ENCODE data around the gene FHOD3. TPM values are rescaled to one million over a fixed set of nuclear protein-coding genes. Genes with fewer than 3 reads are reported as not detected.

The FHOD3 gene
- total and polyA plus RNA-seq, 9 of the 15 experiments (the other 6 are each of a cell fraction or from before 2014, with no cell fraction given): 0.11 TPM; not detected in 8

DNA sequence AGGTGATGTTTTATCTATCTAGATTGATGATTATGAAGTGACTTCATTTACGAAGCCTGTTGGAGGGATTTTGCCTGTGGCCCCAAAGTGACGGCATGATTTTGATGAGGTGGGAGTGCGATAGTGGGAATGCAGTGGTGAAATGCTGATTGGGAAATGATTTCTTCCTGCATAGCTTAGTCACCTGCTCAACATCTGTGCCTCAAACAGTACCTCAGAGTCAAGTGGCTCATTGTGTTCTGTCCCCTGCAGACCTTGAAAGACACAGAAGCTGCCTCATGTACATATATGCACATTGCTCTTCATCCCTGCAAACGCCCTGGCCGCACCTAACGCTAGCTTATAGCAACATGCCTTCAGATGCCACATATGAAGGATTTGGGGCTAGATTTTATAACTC lies 330.1 kb downstream of the FHOD3 start:
- intact Hi-C loops (cut with micrococcal nuclease): no loop called here
- peaks cover 0 to 7% of the 10 kb centered on the region in 2 experiments; a peak in 2 of 5 replicates for H3K27me3 ChIP-seq (ENCODE audit: control insufficient read depth in 2 of 2, insufficient read depth in 2 of 2, low read length in 2 of 2)
- TF ChIP-seq ZBTB8A (IDR thresholded peaks at IDR 0.05; ENCODE audit: partially characterized antibody): no peak
- no peak for TF ChIP-seq CCNT2 (IDR thresholded peaks at IDR 0.05; ENCODE audit: borderline replicate concordance, extremely low read depth, insufficient read length, low read depth, low read length)
- no peak for TF ChIP-seq HCFC1 (IDR thresholded peaks at IDR 0.05; ENCODE audit: low read depth, low read length)
- no peak for TF ChIP-seq EWSR1 (IDR thresholded peaks at IDR 0.05; ENCODE audit: borderline replicate concordance, low read depth, partially characterized antibody)
- no peak for TF ChIP-seq AFF1 (IDR thresholded peaks at IDR 0.05; ENCODE audit: low read depth in 1 of 2, partially characterized antibody in 2 of 2)
- TF ChIP-seq TAF7 (tag; IDR thresholded peaks at IDR 0.05): no peak
- no peak for TF ChIP-seq RCOR1 (IDR thresholded peaks at IDR 0.05; ENCODE audit: borderline replicate concordance in 1 of 2, low read depth in 2 of 2, low read length in 2 of 2)
- no peak for TF ChIP-seq NELFE (IDR thresholded peaks at IDR 0.05; ENCODE audit: insufficient read depth, insufficient read length)
- TF ChIP-seq CBFB (CRISPR knock-in tag; IDR thresholded peaks at IDR 0.05): no peak
- no peak for TF ChIP-seq THRA (IDR thresholded peaks at IDR 0.05)
- TF ChIP-seq POU5F1 (IDR thresholded peaks at IDR 0.05; ENCODE audit: borderline replicate concordance, low read depth, low read length, partially characterized antibody): no peak
- TF ChIP-seq MEF2D (tag; conservative IDR thresholded peaks at IDR 0.05; ENCODE audit: low read depth): no peak
- TF ChIP-seq, protein P1, sequence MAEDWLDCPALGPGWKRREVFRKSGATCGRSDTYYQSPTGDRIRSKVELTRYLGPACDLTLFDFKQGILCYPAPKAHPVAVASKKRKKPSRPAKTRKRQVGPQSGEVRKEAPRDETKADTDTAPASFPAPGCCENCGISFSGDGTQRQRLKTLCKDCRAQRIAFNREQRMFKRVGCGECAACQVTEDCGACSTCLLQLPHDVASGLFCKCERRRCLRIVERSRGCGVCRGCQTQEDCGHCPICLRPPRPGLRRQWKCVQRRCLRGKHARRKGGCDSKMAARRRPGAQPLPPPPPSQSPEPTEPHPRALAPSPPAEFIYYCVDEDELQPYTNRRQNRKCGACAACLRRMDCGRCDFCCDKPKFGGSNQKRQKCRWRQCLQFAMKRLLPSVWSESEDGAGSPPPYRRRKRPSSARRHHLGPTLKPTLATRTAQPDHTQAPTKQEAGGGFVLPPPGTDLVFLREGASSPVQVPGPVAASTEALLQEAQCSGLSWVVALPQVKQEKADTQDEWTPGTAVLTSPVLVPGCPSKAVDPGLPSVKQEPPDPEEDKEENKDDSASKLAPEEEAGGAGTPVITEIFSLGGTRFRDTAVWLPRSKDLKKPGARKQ (CRISPR knock-in tag; IDR thresholded peaks at IDR 0.05): no peak
- TF ChIP-seq ZNF699 (CRISPR knock-in tag; IDR thresholded peaks at IDR 0.05; ENCODE audit: insufficient replicate concordance): no peak
- TF ChIP-seq ZNF778 (CRISPR knock-in tag; IDR thresholded peaks at IDR 0.05): no peak
- TF ChIP-seq HDAC2 (IDR thresholded peaks at IDR 0.05): no peak

More for the DNA sequence above, 330.1 kb downstream of the FHOD3 start:
- no peak overlapping the region for H3K9ac ChIP-seq (ENCODE audit: insufficient read depth in 1 of 2, low read depth in 2 of 2, low read length in 2 of 2)
- H3K79me2 ChIP-seq (ENCODE audit: control insufficient read depth, insufficient read depth, low read length): no peaks in the 10 kb centered on the region
- H3K27ac ChIP-seq (ENCODE audit: extremely low read depth, low read depth, low read length): no peak overlapping the region
- CTCF ChIA-PET (ENCODE audit: low intra/inter-chr PET ratio): no interaction called here
- 0% methylated on average over 6 of the region's 6 CpGs for WGBS (ENCODE audit: insufficient coverage, low coverage, missing lambda C conversion rate)
- no peaks in the 10 kb centered on the region for H3K9me1 ChIP-seq (ENCODE audit: control insufficient read depth, insufficient read depth, low read length)
- no TSS peak for BruUV-seq (replicated peaks)
- POLR2A ChIA-PET: no interaction called here
- no peaks in the 10 kb centered on the region for H3K4me1 ChIP-seq (replicated peaks in 1 of 2; ENCODE audit: control insufficient read depth in 2 of 2, insufficient read depth in 2 of 2, low read length in 2 of 2)
- no peak overlapping the region for H3K4me3 ChIP-seq
- H3K9me3 ChIP-seq (replicated peaks; ENCODE audit: control insufficient read depth, insufficient read depth, low read depth, low read length): no peaks in the 10 kb centered on the region
- FAIRE-seq (no peak), ATAC-seq (no peak), DNase-seq (ENCODE audit: extremely low read depth in 1 of 4, low spot score in 3 of 4) (no peak)
- no peak overlapping the region for H3K4me2 ChIP-seq (ENCODE audit: insufficient read depth, low read length)
- in situ Hi-C loops (cut with MboI): no loop called here
- no peak overlapping the region for H2AFZ ChIP-seq (ENCODE audit: low read depth, low read length)
- no peaks in the 10 kb centered on the region for H4K20me1 ChIP-seq (replicated peaks; ENCODE audit: control insufficient read depth, insufficient read depth, low read length)
- H3K36me3 ChIP-seq (ENCODE audit: control insufficient read depth, insufficient read depth, low read length): no peaks in the 10 kb centered on the region

Measured in K562 (cell line).